Keratinocyte (primary cell): ENCODE results near the gene RGS3. TPM values are rescaled to one million over a fixed set of nuclear protein-coding genes. Genes with fewer than 3 reads are reported as not detected.

Experiments
- DNase-seq: peaks from one replicate; pipeline ENCODE4 v3.0.0-alpha.2; 2011; ENCODE audit warnings: low read depth, missing footprints, low spot score
- FAIRE-seq: peaks from 2 replicates; lab custom pipeline; 2011; peaks lifted over from hg19 to GRCh38; lab: Jason Lieb, UNC
- H2AFZ ChIP-seq: 2 replicates; pipeline ENCODE4 v1.6.0; 2012; ENCODE audit warnings: low read length, control low read depth, inconsistent platforms; ENCODE audit not compliant: control insufficient read depth
- H3K27ac ChIP-seq: 2 replicates; pipeline ENCODE4 v1.5.1; 2011; ENCODE audit warnings: low read length; ENCODE audit not compliant: control insufficient read depth, insufficient read depth
- H3K27me3 ChIP-seq: 3 replicates; pipeline ENCODE4 v1.6.0; 2011; ENCODE audit warnings: low read length; ENCODE audit not compliant: control insufficient read depth, insufficient read depth; ENCODE audit errors: extremely low read depth
- H3K36me3 ChIP-seq, 2 experiments: 2 replicates in 1 of 2; 3 replicates in 1 of 2; pipeline ENCODE4 v1.5.1; 2011; ENCODE audit warnings: low read length in 2 of 2, mild to moderate bottlenecking in 1 of 2; ENCODE audit not compliant: control insufficient read depth in 2 of 2, insufficient read depth in 2 of 2; ENCODE audit errors: extremely low read depth in 1 of 2
- H3K4me1 ChIP-seq: 3 replicates; pipeline ENCODE4 v1.5.1; 2011; ENCODE audit warnings: low read length; ENCODE audit not compliant: control insufficient read depth, insufficient read depth; ENCODE audit errors: extremely low read depth
- H3K4me2 ChIP-seq: 3 replicates; pipeline ENCODE4 v1.6.0; 2011; ENCODE audit warnings: low read depth, low read length; ENCODE audit not compliant: control insufficient read depth, insufficient read depth; ENCODE audit errors: extremely low read depth
- H3K4me3 ChIP-seq, 3 experiments: fragments of 200-600 bp in 1 of 3; sonication (generic) in 1 of 3; 2 replicates in 2 of 3; 3 replicates in 1 of 3; pipeline ENCODE4 v1.5.1; 2011 to 2016; ENCODE audit warnings: low read length in 3 of 3, mild to moderate bottlenecking in 3 of 3, control low read depth in 2 of 3, inconsistent platforms in 1 of 3, low read depth in 1 of 3, mixed read lengths in 1 of 3, mixed run types in 1 of 3, moderate library complexity in 1 of 3; ENCODE audit not compliant: control insufficient read depth in 2 of 3, insufficient read depth in 2 of 3; ENCODE audit errors: extremely low read depth in 1 of 3
- H3K79me2 ChIP-seq: 2 replicates; pipeline ENCODE4 v1.6.0; 2012; ENCODE audit warnings: low read length; ENCODE audit not compliant: control insufficient read depth, insufficient read depth
- H3K9ac ChIP-seq: 3 replicates; pipeline ENCODE4 v1.6.0; 2011; ENCODE audit warnings: low read length; ENCODE audit not compliant: control insufficient read depth, insufficient read depth; ENCODE audit errors: extremely low read depth
- H3K9me1 ChIP-seq: 3 replicates; pipeline ENCODE4 v1.6.0; 2011; ENCODE audit warnings: low read length; ENCODE audit not compliant: control insufficient read depth, insufficient read depth; ENCODE audit errors: extremely low read depth
- H3K9me3 ChIP-seq: 2 replicates; pipeline ENCODE4 v1.5.1; 2012; ENCODE audit warnings: low read depth, low read length; ENCODE audit not compliant: control insufficient read depth
- H4K20me1 ChIP-seq: 3 replicates; pipeline ENCODE4 v1.6.0; 2011; ENCODE audit warnings: low read length; ENCODE audit not compliant: control insufficient read depth, insufficient read depth; ENCODE audit errors: extremely low read depth
- EZH2 ChIP-seq: IDR thresholded peaks from one replicate; pipeline ENCODE4 v1.6.1; 2012; ENCODE audit warnings: inconsistent platforms, mild to moderate bottlenecking, low read length, moderate library complexity
- dilution Hi-C: fragments of 300-500 bp; cut with MboI; formaldehyde crosslinking; loops from one replicate; pipeline ENCODE4 v1.7.0; 2020; ENCODE audit warnings: low sequenced_read_pairs; ENCODE audit not compliant: extremely low pct_ligation_motif_present
- polyA plus RNA-seq, 5 experiments: library from polyadenylated mRNA; depleted of rRNA in 3 of 5; stranded (reverse) in 3 of 5; stranded (forward) in 1 of 5; unstranded in 1 of 5; fragments of >200 nt; gene quantifications; 1 replicate in 1 of 5; 2 replicates in 3 of 5; 3 replicates in 1 of 5; pipeline versions ENCODE4 v1.2.1 to v1.2.3, GENCODE V29; 2011 to 2012; ENCODE audit warnings: missing spikeins in 2 of 5, low read depth in 1 of 5, low replicate concordance in 1 of 5
- TF ChIP-seq, protein P1 (sequence below), 3 experiments: IDR thresholded peaks in 1 of 3; conservative IDR thresholded peaks in 1 of 3; optimal IDR thresholded peaks in 1 of 3; 2 replicates in 2 of 3; 3 replicates in 1 of 3; pipeline versions ENCODE3 to v1.5.1; 2011; ENCODE audit warnings: low read length in 3 of 3, mild to moderate bottlenecking in 3 of 3, moderate library complexity in 2 of 3, control low read depth in 1 of 3, inconsistent platforms in 1 of 3; ENCODE audit not compliant: insufficient read depth in 2 of 3; ENCODE audit errors: extremely low read depth in 1 of 3

The RGS3 gene
- polyA plus RNA-seq, 1 donor (not counting 4 experiments of a cell fraction or from before 2014, with no cell fraction given): 19.6 TPM

DNA sequence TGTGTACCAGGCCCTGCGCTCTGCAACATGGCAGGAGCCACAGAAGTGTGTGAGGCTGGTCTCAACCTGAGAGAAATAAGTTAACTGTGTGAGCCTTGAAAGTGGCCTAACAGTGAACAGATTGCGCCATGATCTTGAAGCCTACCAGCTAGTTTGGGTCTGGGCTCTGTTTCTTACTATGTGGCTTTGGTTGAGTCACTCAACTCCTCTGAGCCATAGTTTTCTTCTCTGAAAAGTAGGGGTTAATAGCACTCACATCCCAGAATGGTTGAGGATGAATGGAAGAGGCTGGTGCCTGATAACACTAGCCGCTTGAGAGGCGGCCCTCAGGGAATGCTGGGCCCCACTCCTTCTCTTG is 121.5 kb downstream of the RGS3 start:
- dilution Hi-C loops: no loop called here
- peaks cover 48% of the 10 kb centered on the region for H3K4me1 ChIP-seq
- no peak overlapping the region for H3K27ac ChIP-seq

DNA sequence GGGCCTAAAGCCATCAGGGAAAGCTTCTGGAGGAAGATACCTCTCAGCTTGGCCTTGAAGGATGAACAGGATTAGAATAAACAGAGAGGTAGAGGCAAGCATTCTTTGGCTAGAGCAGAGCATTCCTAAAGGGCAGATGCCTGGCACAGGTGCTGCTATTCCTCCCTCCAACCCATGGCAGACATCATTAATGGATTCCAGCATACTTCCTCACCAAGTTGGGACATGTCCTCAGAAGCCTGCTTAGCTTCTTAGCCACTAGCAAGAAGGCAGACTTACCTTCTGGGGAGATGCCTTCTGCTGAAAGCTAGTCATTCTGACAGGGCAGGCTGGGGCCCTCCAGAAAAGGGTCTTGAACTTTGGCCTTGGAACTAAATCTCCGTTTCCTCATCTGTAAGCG is 122.0 kb downstream of the RGS3 start:
- dilution Hi-C loops: no loop called here
- DNase-seq (no peak), FAIRE-seq (peak; percentile 98)
- peaks cover 14 to 38% of the 10 kb centered on the region in 2 experiments for H3K36me3 ChIP-seq
- peak overlapping the region; percentile 31 for H3K4me2 ChIP-seq
- no peak overlapping the region for H2AFZ ChIP-seq
- no peak overlapping the region for H3K27ac ChIP-seq
- peaks cover 43% of the 10 kb centered on the region for H3K4me1 ChIP-seq
- no peak overlapping the region for H3K9ac ChIP-seq
- TF ChIP-seq, protein P1, sequence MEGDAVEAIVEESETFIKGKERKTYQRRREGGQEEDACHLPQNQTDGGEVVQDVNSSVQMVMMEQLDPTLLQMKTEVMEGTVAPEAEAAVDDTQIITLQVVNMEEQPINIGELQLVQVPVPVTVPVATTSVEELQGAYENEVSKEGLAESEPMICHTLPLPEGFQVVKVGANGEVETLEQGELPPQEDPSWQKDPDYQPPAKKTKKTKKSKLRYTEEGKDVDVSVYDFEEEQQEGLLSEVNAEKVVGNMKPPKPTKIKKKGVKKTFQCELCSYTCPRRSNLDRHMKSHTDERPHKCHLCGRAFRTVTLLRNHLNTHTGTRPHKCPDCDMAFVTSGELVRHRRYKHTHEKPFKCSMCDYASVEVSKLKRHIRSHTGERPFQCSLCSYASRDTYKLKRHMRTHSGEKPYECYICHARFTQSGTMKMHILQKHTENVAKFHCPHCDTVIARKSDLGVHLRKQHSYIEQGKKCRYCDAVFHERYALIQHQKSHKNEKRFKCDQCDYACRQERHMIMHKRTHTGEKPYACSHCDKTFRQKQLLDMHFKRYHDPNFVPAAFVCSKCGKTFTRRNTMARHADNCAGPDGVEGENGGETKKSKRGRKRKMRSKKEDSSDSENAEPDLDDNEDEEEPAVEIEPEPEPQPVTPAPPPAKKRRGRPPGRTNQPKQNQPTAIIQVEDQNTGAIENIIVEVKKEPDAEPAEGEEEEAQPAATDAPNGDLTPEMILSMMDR (optimal IDR thresholded peaks at IDR 0.05 in 1 of 3, IDR thresholded peaks at IDR 0.05 in 1 of 3, conservative IDR thresholded peaks at IDR 0.05 in 1 of 3; ENCODE audit: extremely low read depth in 1 of 3, insufficient read depth in 2 of 3, low read length in 3 of 3): no peak
- no peak for TF ChIP-seq EZH2
- no peak overlapping the region for H3K4me3 ChIP-seq
- H4K20me1 ChIP-seq: no peaks in the 10 kb centered on the region
- H3K79me2 ChIP-seq: no peaks in the 10 kb centered on the region
- H3K9me1 ChIP-seq: no peaks in the 10 kb centered on the region
- no peaks in the 10 kb centered on the region for H3K27me3 ChIP-seq
- H3K9me3 ChIP-seq: no peaks in the 10 kb centered on the region

More for the DNA sequence above, 121.5 kb downstream of the RGS3 start:
- Histone ChIP-seq H3K36me3 (peaks cover 14 to 38% of the 10 kb centered on the region in 2 experiments), H3K79me2 (no peaks in the 10 kb centered on the region), H3K4me3 (no peak overlapping the region), H4K20me1 (no peaks in the 10 kb centered on the region), H3K9ac (no peak overlapping the region), H3K9me1 (peaks cover 2% of the 10 kb centered on the region), H2AFZ (no peak overlapping the region), H3K4me2 (peak overlapping the region; percentile 31), H3K9me3 (no peaks in the 10 kb centered on the region), H3K27me3 (no peaks in the 10 kb centered on the region)
- no peak for DNase-seq
- no peak for FAIRE-seq
- no peak for TF ChIP-seq EZH2
- TF ChIP-seq, protein P1 (optimal IDR thresholded peaks at IDR 0.05 in 1 of 3, IDR thresholded peaks at IDR 0.05 in 1 of 3, conservative IDR thresholded peaks at IDR 0.05 in 1 of 3; ENCODE audit: extremely low read depth in 1 of 3, insufficient read depth in 2 of 3, low read length in 3 of 3): no peak
